Stomach (tissue), 9 donors: ENCODE measurements around the gene SLC5A2. TPM values are rescaled to one million over a fixed set of nuclear protein-coding genes. Genes with fewer than 3 reads are reported as not detected.
A peak's percentile ranks its signal among the peaks of the same experiment; 100 is the strongest.

Experiments used
- DNase-seq, 2 donors: peaks; one replicate each; pipeline versions ENCODE4 v3.0.0 to v3.0.0-alpha.2; 2013 to 2019
- H3K27ac ChIP-seq, 5 donors: fragments of 200-600 bp in 4 of 5; sonication (generic) in 4 of 5; one replicate each; pipeline ENCODE4 v1.5.1; 2013 to 2019; ENCODE audit warnings: mild to moderate bottlenecking in 1 of 5, moderate library complexity in 1 of 5
- H3K27me3 ChIP-seq, 3 donors: fragments of 200-600 bp; sonication (generic); one replicate each; pipeline ENCODE4 v1.5.1; 2017 to 2019; ENCODE audit warnings: mixed run types in 1 of 3
- H3K36me3 ChIP-seq, 4 donors: fragments of 200-600 bp; sonication (generic); 1 replicate in 3 of 4; 2 replicates in 1 of 4; pipeline ENCODE4 v1.5.1; 2016 to 2019
- H3K4me1 ChIP-seq, 4 donors: fragments of 200-600 bp; sonication (generic); one replicate each; pipeline ENCODE4 v1.5.1; 2016 to 2019
- H3K4me3 ChIP-seq, 4 donors: fragments of 200-600 bp; sonication (generic) in 3 of 4; one replicate each; pipeline ENCODE4 v1.5.1; 2016 to 2019; ENCODE audit warnings: mild to moderate bottlenecking in 1 of 4
- H3K9me3 ChIP-seq, 4 donors: fragments of 200-600 bp; sonication (generic); one replicate each; pipeline ENCODE4 v1.5.1; 2016 to 2019
- CTCF ChIP-seq, 7 experiments: fragments of 450-650 bp in 4 of 7; fragments of 200-600 bp in 3 of 7; sonication (generic) in 3 of 7; IDR thresholded peaks; one replicate each; pipeline ENCODE4 v1.5.1; 2016 to 2019; ENCODE audit warnings: antibody characterized with exemption in 7 of 7, control low read depth in 2 of 7, mild to moderate bottlenecking in 1 of 7
- EP300 ChIP-seq: sonication (generic); formaldehyde crosslinking; IDR thresholded peaks from one replicate; pipeline ENCODE4 v1.6.1; 2017; ENCODE audit warnings: antibody characterized with exemption
- POLR2A ChIP-seq, 4 donors: fragments of 450-650 bp; IDR thresholded peaks; one replicate each; pipeline ENCODE4 v1.6.1; 2016; ENCODE audit warnings: antibody characterized with exemption in 4 of 4, control low read depth in 2 of 4, mild to moderate bottlenecking in 1 of 4, moderate library complexity in 1 of 4
- POLR2AphosphoS5 ChIP-seq, 3 donors: sonication (generic); formaldehyde crosslinking; IDR thresholded peaks; one replicate each; pipeline ENCODE4 v1.6.1; 2016; ENCODE audit warnings: antibody characterized with exemption in 3 of 3
- WGBS, 5 donors: extraction: QIAGEN DNeasy Blood & Tissue Kit in 3 of 5; methylation state at CpG; one replicate each; pipeline versions ENCODE4 v1.1.5 to v1.1.7; 2013 to 2018; 5-methylcytosine and 5-hydroxymethylcytosine counted together
- intact Hi-C: fragments of 100-400 bp; cut with DNase I; formaldehyde crosslinking; loops from one replicate; pipeline ENCODE4 v1.15.1; 2023; ENCODE audit warnings: low total_unique reads
- polyA plus RNA-seq, 3 donors: library from polyadenylated mRNA; stranded (reverse); fragments of 200-250 nt; gene quantifications; one replicate each; pipeline ENCODE4 v1.2.3, GENCODE V29; 2013
- total RNA-seq, 5 donors: library from RNA; depleted of rRNA; stranded (reverse); fragments of >200 nt; gene quantifications; one replicate each; pipeline versions ENCODE4 v1.1.0 to v1.2.3, GENCODE V29; 2014 to 2016
- donor health status: healthy with polysubstance abuse.
- donor health status: Bipolar disorder and iron deficiency.
- donor health status: healthy.

The SLC5A2 gene
- total and polyA plus RNA-seq, 8 donors = 0.62 to 1.8 (median 0.76) TPM; not detected in 5

DNA sequence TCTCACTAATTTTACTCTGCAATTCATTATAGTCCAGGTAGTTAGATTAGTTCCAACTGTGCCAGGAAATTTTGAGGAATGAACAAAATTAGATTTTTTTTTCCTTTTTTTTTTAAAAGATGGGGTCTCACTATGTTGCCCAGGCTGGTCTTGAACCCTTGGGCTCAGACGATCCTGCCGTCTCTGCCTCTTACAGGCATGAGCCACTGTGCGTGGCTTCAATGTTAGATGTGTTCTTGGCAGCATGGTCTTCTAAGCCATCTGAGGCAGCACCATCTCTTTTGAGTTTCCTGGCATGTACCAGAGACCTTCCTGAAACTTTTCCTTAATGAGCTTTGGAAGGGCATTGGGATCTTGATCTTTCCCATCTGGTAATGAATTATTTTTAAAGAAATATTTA lies 42.2 kb downstream of the SLC5A2 start:
- WGBS, 5 donors = 89 to 95% (median 94%) methylated on average over 3 of the region's 3 CpGs
- no peaks in the 10 kb centered on the region for H3K36me3 ChIP-seq
- H3K27me3 ChIP-seq = peaks cover 0 to 28% (median 18%) of the 10 kb centered on the region in 3 donors
- H3K27ac ChIP-seq = no peak overlapping the region
- H3K9me3 ChIP-seq = no peaks in the 10 kb centered on the region
- no peak overlapping the region for H3K4me3 ChIP-seq
- no peak for DNase-seq
- intact Hi-C loops = no loop called here
- H3K4me1 ChIP-seq = peaks cover 6 to 19% (median 13%) of the 10 kb centered on the region in 4 donors
- TF ChIP-seq POLR2AphosphoS5 (IDR thresholded peaks at IDR 0.05) = no peak
- TF ChIP-seq CTCF (IDR thresholded peaks at IDR 0.05) = no peak
- no peak for TF ChIP-seq EP300
- no peak for TF ChIP-seq POLR2A (IDR thresholded peaks at IDR 0.05)

- no peaks in the 10 kb centered on the region for H3K9me3 ChIP-seq
- H3K27me3 ChIP-seq = peaks cover 0 to 37% (median 21%) of the 10 kb centered on the region in 3 donors
- TF ChIP-seq POLR2A (IDR thresholded peaks at IDR 0.05) (no peak), EP300 (no peak), POLR2AphosphoS5 (IDR thresholded peaks at IDR 0.05) (no peak), CTCF (IDR thresholded peaks at IDR 0.05) (no peak)
- no peak for DNase-seq
- H3K36me3 ChIP-seq = no peaks in the 10 kb centered on the region
- intact Hi-C loops = no loop called here
- H3K4me1 ChIP-seq = peaks cover 6 to 24% (median 14%) of the 10 kb centered on the region in 4 donors
- WGBS, 5 donors = 56 to 70% (median 65%) methylated on average over 6 of the region's 6 CpGs
- H3K27ac ChIP-seq = no peak within 1 kb of the TSS
- peak within 1 kb of the TSS in 3 of 4 donors; percentile 42 to 54 (median 49) for H3K4me3 ChIP-seq
Observed at GRCh38 chr16:31527734-31528274, 44.9 kb downstream of the SLC5A2 start, which contains the start of gene AHSP. Gene AHSP, plus strand, starts transcription at chr16:31527900. Its CDS starts 240 bp downstream, at chr16:31528140.

GRCh38 chr16:31528523-31529107 lies 45.7 kb downstream of the SLC5A2 start:
- H3K4me3 ChIP-seq = peak overlapping the region; percentile 42 to 54 (median 48)

GRCh38 chr16:31529108-31529936 lies 46.4 kb downstream of the SLC5A2 start:
- peaks cover 0 to 50% (median 21%) of the 10 kb centered on the region in 3 donors for H3K27me3 ChIP-seq
- DNase-seq = peak in 1 of 2 donors; percentile 67
- peaks cover 6 to 24% (median 14%) of the 10 kb centered on the region in 4 donors for H3K4me1 ChIP-seq
- H3K9me3 ChIP-seq = no peaks in the 10 kb centered on the region
- intact Hi-C loops = no loop called here
- peak overlapping the region in 1 of 5 donors; percentile 53 for H3K27ac ChIP-seq
- 3 to 4% (median 4%) methylated on average over 33 to 50 of the region's 52 CpGs for WGBS, 5 donors
- H3K36me3 ChIP-seq = no peaks in the 10 kb centered on the region
- peak overlapping the region; percentile 42 to 54 (median 48) for H3K4me3 ChIP-seq
- no peak for TF ChIP-seq POLR2A (IDR thresholded peaks at IDR 0.05)
- TF ChIP-seq POLR2AphosphoS5 (IDR thresholded peaks at IDR 0.05) = no peak
- TF ChIP-seq EP300 = no peak
- no peak for TF ChIP-seq CTCF (IDR thresholded peaks at IDR 0.05)

More at GRCh38 chr16:31528523-31529107, 45.7 kb downstream of the SLC5A2 start:
- Histone ChIP-seq H3K4me1 (peaks cover 6 to 24% (median 14%) of the 10 kb centered on the region in 4 donors), H3K27ac (peak overlapping the region in 1 of 5 donors; percentile 53), H3K36me3 (no peaks in the 10 kb centered on the region), H3K27me3 (peaks cover 0 to 45% (median 21%) of the 10 kb centered on the region in 3 donors), H3K9me3 (no peaks in the 10 kb centered on the region)
- intact Hi-C loops = no loop called here
- 28 to 41% (median 32%) methylated on average over 10 to 11 of the region's 11 CpGs for WGBS, 5 donors
- peak in 1 of 2 donors; percentile 42 for DNase-seq
- TF ChIP-seq POLR2A (IDR thresholded peaks at IDR 0.05) (no peak), POLR2AphosphoS5 (IDR thresholded peaks at IDR 0.05) (no peak)
